Measurements from ENCODE around the gene PDCL3.

PDCL3 gene

GRCh38 chr2:100562613-100563406 is at the start of gene PDCL3:
TSS of gene PDCL3 (plus strand) at chr2:100562993. CDS start at chr2:100563068, 75 bp downstream.
- ATAC-seq: peak; percentile 93

- ATAC-seq: no peak
Measured at GRCh38 chr2:100513650-100514049, 49.1 kb upstream of the PDCL3 start.

GRCh38 chr2:100517556-100517955 is 45.2 kb upstream of the PDCL3 start:
- ATAC-seq: no peak

GRCh38 chr2:100518801-100519200 is 44.0 kb upstream of the PDCL3 start:
- no peak for ATAC-seq

GRCh38 chr2:100520224-100520623 is 42.6 kb upstream of the PDCL3 start:
- no peak for ATAC-seq

GRCh38 chr2:100522430-100522829 is 40.4 kb upstream of the PDCL3 start:
- no peak for ATAC-seq

- ATAC-seq: no peak
Measured at GRCh38 chr2:100524331-100524730, 38.5 kb upstream of the PDCL3 start.

GRCh38 chr2:100526868-100527267 is 35.9 kb upstream of the PDCL3 start:
- no peak for ATAC-seq

- ATAC-seq: no peak
Measured at GRCh38 chr2:100527440-100528015, 35.3 kb upstream of the PDCL3 start.

GRCh38 chr2:100529176-100529575 is 33.6 kb upstream of the PDCL3 start:
- ATAC-seq: no peak

- no peak for ATAC-seq
Measured at GRCh38 chr2:100529900-100530299, 32.9 kb upstream of the PDCL3 start.

- no peak for ATAC-seq
Measured at GRCh38 chr2:100535855-100536254, 26.9 kb upstream of the PDCL3 start.

GRCh38 chr2:100537918-100538317 is 24.9 kb upstream of the PDCL3 start:
- ATAC-seq: no peak

GRCh38 chr2:100539221-100539620 is 23.6 kb upstream of the PDCL3 start:
- ATAC-seq: no peak

GRCh38 chr2:100541404-100541803 is 21.4 kb upstream of the PDCL3 start:
- no peak for ATAC-seq

GRCh38 chr2:100542418-100542817 is 20.4 kb upstream of the PDCL3 start:
- no peak for ATAC-seq

- no peak for ATAC-seq
Measured at GRCh38 chr2:100544911-100545596, 17.7 kb upstream of the PDCL3 start.

- no peak for ATAC-seq
Measured at GRCh38 chr2:100546469-100546868, 16.3 kb upstream of the PDCL3 start.

GRCh38 chr2:100548771-100549170 is 14.0 kb upstream of the PDCL3 start:
- no peak for ATAC-seq

GRCh38 chr2:100551303-100551702 is 11.5 kb upstream of the PDCL3 start:
- no peak for ATAC-seq

- peak; percentile 33 to 51 for ATAC-seq
Measured at GRCh38 chr2:100554798-100555407, 7.9 kb upstream of the PDCL3 start.

- no peak for ATAC-seq
Measured at GRCh38 chr2:100556746-100557145, 6.0 kb upstream of the PDCL3 start.

GRCh38 chr2:100560216-100560830 is 2.5 kb upstream of the PDCL3 start:
- ATAC-seq: no peak
